ENCODE measurements around the gene CHRNB4.
"Not testable (repeated sequence)": the region's sequence is repeated elsewhere in the genome, so short reads cannot be mapped to it uniquely, and the experiment has no call there.

Gene CHRNB4

DNA sequence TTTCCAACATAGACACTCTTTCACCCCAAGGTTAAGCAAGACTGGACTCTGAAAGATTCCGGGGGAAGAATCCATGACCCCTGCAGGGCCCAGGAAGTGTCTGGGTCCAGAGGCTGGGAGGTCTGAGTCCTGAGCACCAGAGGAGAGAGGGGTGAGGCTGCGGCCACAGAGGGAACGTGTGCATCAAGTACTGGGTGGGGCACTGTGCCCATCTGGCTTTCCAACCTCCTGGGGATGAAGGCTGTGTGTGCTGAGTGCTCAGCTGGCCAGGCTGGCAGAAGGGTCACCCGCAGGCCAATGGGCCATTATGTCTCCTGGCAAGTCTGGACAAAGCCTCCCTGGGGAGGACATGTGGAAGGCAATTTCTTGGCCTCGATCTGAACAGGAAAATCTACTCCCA is 23.5 kb downstream of the CHRNB4 start:
- DNase-seq (ENCODE audit: low read depth in 3 of 3), result no peak

DNA sequence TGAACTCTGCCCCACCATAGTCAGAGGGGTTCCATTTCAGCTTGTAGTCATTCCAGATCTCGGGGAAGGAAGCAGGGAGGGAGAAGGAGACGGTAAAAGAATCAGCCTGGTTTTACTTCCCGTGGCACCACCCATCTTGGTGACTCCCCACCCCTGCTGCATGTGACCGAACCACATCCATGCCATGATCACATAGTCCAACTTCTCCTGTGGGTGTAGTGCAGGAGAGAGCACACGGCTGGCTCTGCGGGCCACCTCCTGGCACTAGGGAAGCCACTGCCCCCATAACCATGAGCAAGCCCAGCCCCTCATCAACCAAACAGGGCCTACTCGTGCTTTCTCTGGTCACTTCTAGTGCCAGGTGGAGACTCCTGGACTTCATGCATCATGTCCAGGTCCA is 23.9 kb downstream of the CHRNB4 start:
- DNase-seq (ENCODE audit: low read depth in 3 of 3), result no peak

DNA sequence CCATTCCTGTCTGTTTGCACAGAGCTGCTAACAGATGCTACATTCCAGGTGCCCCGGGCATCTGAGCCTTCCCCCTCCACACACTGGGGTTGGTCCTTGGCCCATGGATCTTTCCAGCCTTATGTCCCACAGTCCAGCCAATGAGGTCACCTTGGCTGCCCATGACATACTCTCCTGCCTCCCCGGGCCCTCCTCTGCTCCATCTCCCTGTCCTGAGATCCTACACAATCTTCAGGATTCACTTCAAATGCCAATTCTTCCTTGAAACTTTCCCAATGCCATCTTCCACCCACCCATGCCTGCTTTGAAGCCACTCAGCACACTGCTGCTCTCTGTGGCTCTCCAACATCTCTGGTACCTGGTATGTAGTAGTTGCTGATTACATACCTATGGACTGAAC is 24.5 kb downstream of the CHRNB4 start:
- no peak for DNase-seq (ENCODE audit: low read depth in 3 of 3)

DNA sequence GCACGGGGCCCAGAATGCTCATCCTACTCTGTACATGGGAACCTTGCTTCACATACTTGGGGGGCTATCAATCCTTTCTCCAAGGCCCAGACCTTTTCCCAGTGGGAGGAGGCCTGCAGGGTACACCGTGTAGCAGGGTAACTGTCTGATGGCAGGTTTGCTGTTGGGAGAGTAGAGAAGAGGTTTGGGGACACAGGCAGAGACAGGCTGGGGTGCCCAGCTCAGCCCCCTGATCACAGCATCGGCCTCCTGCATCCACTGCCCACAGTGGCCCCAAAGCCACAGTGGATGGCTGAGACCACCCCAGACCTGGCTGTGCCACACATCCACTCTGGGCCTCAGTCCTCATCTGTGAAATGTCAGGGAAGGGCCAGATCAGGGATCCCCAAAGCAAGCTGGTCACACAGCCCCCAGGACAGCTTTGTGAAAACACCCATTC is 25.8 kb downstream of the CHRNB4 start:
- DNase-seq (ENCODE audit: low read depth in 3 of 3), result no peak

DNA sequence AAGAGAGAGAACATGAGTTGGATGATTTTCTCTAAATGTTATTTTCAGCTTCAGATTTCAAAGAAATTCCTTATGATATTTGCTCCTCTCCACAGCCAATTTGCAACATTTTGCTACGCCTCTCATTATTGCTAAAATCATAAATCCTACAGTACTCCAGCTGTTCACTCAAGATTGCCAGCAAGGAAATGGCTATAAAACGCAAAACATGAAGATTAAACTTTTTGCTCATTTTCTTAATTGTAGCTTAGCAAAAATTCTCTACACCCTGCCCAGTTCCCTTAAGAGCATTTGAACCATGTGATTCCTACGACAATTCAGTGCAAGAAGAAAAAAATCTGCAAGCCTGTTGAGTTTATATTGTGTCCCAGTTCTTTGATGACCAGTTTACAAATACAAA is 27.0 kb downstream of the CHRNB4 start:
- DNase-seq (ENCODE audit: low read depth in 3 of 3), result no peak

DNA sequence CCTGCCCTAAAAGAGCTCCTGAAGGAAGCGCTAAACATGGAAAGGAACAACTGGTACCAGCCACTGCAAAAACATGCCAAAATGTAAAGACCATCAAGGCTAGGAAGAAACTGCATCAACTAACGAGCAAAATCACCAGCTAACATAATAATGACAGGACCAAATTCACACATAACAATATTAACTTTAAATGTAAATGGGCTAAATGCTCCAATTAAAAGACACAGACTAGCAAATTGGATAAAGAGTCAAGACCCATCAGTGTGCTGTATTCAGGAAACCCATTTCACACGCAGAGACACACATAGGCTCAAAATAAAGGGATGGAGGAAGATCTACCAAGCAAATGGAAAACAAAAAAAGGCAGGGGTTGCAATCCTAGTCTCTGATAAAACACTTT is 31.5 kb downstream of the CHRNB4 start:
- DNase-seq (ENCODE audit: low read depth in 3 of 3), result not testable (repeated sequence)

DNA sequence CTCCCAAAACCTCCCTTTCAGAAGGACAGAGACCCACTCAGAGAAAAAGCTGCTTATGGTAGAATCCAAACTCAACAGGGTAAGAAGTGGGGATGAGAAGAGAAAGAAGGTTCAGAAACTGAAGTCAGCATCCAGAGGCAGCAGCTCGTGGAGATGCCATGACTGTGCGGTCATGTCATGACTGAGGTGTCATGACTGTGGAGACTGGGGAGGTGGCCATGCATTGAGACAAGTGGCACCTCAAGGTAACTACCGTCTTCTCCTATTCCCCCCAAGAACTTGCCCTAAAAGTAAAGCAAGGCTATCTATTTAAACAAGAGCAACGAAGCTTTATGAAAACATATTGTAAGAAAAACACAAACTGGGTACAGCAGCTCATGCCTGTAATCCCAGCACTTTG is 35.3 kb downstream of the CHRNB4 start:
- DNase-seq (ENCODE audit: low read depth in 3 of 3), result no peak

DNA sequence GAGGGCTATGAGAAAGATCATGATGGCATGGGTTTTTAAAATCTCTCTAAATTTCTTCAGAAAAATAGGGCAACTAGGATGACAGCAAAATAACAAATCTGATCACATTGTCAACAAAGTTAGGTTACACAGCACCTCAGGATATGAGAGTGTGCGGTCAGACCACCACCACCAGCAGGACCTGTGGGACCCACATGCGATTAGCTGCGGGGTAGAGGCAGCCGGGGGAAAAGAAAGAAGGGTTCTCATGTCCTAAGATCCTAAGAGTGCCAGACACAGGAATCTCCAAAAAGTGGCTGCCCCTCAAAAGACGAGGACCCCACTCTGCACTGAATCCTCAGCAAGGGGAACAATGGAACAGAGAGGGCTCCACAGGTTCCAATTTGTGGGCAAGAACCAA is 35.8 kb downstream of the CHRNB4 start:
- DNase-seq (ENCODE audit: low read depth in 3 of 3), result no peak

DNA sequence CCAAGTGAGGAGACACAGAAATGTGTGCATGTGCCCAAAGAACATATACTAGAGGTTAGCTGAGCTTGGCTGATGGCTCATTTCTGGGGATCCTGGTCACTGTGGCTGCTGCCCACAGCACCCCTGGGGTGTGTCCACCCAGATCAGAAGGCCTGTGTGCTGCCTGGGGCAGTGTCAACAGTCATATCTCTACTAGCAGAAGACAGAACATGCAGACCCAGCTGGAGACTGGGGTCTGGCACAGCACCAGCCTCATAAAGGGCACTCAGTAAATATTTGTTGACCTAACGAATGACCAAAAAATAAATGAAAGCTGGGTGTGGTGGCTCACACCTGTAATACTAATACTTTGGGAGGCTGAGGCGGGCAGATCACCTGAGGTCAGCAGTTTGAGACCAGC is 36.6 kb downstream of the CHRNB4 start:
- no peak for DNase-seq (ENCODE audit: low read depth in 3 of 3)

DNA sequence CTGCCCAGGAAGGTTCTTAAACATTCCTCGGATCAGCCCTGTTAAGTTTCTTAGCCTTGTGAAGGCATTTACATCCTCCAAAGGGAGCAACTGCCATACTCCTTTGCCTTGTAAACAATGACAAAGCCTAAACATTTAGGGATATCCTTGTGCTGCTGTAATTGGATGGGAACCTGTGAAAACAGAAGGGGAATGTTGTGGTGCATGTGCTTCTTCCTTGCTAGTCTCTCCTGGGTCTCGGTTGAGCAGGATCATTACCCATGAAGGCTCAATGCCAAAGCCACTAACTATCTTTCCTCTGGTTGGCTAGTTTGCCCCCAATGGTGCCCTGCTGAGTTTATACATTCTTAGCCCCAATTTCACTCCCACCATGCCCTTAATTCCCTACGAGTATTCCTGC is 37.5 kb downstream of the CHRNB4 start:
- no peak for DNase-seq (ENCODE audit: low read depth in 3 of 3)

DNA sequence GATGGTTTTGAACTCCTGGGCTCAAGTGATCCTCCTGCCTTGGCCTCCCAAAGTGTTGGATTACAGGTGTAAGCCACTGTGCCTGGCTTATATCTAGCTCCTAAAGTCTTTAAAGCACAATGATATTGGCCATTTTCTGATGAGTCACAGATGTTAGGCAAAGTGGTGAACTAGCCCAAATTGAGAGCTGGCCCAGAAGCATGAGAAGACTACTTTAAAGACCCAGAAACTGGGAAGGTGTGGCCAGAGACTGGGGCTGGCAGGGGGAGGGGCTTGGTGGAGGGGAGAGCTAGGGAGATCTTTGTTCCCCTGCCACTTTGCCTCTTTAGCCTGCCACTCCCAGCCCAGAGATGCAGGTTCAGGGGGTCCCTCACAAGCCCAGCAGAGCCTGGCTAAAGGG is 41.8 kb downstream of the CHRNB4 start:
- no peak for DNase-seq (ENCODE audit: low read depth in 3 of 3)

DNA sequence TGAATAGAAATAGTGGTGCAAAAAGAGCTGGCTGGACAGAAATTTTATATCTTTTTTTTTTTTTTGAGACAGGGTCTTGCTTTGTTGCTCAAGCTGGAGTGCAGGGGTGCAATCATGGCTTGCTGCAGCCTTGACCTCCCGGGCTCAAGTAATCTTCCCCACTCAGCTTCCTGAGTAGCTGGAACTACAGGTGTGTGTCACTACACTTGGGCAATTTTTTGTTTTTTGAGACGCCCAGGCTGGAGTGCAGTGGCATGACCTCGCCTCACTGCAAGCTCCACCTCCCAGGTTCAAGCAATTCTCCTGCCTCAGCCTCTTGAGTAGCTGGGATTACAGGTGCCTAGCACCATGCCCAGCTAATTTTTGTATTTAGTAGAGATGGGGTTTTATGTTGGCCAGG is 42.7 kb downstream of the CHRNB4 start:
- no peak for DNase-seq (ENCODE audit: low read depth in 3 of 3)

DNA sequence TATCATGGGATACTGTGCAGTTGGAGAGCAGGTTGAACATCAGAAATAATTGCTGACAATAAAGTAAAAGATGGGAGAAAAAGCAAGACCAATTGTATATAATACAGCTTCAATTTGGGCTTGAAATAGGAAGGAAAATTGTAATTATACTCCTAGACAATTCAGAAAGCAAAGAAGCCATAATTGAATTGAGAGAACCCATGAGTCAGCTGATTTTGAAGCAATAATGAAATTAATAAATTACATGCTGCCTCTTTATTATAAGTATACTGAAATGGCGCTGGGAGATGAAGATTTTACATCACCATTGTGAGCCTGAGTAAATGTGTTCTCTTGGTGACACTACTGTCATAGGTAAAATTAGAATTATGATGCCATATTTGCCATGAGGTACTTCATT is 43.4 kb downstream of the CHRNB4 start:
- DNase-seq (ENCODE audit: low read depth in 3 of 3), result no peak

DNA sequence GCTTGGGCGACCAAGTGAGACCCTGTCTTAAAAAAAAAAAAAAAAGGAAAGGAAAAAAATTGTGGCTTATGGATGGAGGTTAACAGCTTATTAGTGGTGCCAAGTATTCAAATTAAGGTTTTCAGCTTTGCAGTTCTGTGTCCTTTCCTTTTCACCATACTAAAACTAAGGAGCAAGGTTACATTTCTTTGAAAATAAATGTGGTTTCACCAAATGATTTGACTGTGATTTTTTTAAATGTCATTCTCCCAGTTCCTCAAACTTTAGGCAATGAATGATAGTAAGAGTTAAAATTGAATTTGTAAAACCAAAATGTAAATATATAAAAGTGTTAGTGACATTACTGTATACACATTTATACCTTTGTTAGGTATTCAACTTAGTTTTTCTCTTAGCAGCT is 66.1 kb downstream of the CHRNB4 start:
- DNase-seq (ENCODE audit: low read depth in 3 of 3), result no peak
